HG02571 (cell line): ENCODE measurements around the gene TSPAN11.
"Not testable (repeated sequence)": the region's sequence is repeated elsewhere in the genome, so short reads cannot be mapped to it uniquely, and the experiment has no call there.

ENCODE experiments used
- ATAC-seq: cut with Tn5 transposase; IDR thresholded peaks from one replicate; pipeline ENCODE4 v1.9.1; 2021; ENCODE audit warnings: mild to moderate bottlenecking, moderate library complexity; ENCODE audit not compliant: unreplicated experiment

Gene TSPAN11

DNA sequence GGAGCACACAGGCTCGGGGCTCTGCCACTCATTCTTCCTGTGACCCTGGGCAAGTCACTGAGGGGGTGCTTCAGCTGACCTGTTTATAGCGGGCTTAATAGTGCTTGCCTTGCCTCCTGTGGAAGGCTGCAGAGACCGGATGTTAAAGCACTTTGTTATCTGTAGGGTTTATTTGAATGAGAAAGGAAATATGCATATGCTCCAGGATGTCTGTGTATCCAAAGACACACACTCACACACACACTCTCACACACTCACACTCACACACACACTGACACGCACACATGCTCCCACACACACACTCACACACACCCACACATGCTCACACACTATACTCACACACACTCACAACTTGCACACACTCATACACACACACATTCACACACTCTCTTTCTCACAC, 91.0 kb downstream of the TSPAN11 start:
- ATAC-seq = no peak

GRCh38 chr12:31018106-31018789, 91.7 kb downstream of the TSPAN11 start:
- ATAC-seq = no peak

DNA sequence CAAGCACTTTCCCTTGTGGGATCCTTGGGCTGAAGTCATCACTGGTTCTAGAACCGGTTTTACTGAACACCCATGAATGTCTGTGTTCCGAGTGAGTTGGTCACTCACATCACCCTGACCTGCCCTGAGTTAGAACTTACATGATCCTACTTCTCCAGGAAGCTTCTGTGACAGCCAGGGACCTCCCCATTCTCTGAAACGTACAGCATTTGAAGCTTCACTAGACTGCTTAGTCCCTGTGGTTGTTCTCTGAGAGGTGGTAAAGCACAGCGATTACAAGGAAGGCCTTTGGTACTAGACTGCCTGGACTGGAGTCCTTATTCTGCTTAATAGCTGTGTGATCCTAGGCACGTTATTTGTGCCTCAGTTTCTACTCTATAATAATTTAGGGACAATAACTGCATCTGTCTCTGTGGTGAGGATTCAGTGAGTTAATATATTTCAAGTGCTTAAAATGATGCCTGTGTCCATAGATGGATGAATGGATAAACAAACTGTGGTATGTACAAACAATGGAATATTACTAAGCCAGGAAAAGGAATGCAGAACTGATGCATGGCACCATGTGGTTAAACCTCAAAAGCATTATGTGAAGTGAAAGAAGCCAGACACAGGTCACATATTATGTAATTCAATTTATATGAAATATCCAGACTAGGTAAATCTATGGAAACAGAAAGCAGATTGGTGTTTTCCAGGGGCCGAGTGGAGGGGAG, 92.4 kb downstream of the TSPAN11 start:
- ATAC-seq = no peak

DNA sequence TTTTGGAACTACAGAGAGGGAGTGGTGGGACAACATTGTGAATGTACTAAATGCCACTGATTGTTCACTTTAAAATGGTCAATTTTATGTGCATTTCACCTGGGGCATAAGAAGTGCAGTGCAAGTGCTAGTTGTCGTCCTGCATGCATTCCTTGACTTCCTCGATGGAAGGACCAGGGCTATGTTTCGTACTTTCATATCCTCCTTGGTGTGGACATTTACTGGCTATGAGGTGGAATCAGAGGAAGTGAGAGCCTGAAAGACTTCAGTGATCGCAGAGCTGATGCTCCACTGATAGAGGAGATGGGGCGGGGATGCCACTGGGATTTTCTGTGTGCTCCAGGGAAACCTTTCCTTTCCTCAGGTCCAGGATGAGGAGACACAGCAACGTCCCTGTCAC, 93.0 kb downstream of the TSPAN11 start:
- no peak for ATAC-seq

DNA sequence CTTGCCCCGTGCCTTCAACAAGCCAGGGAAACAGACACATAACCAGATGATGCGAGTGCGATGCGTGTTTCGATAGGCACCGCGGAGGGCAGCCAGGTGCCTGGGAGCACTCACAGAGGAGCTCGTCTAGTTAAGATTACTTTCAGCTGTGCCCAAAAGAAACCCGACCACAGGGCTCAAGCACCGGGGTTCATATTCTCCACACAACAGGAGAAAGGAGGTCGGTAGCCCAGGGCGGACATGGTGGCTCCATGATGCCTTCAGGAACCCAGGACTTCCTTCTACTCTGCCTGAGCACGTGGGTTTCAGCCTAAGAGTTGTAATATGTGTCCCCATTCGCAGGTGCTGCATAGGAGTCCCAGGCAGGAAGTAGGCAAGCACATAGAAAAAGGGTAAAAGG, 93.4 kb downstream of the TSPAN11 start:
- ATAC-seq = no peak

GRCh38 chr12:31020385-31021166, 94.0 kb downstream of the TSPAN11 start:
- ATAC-seq = no peak

DNA sequence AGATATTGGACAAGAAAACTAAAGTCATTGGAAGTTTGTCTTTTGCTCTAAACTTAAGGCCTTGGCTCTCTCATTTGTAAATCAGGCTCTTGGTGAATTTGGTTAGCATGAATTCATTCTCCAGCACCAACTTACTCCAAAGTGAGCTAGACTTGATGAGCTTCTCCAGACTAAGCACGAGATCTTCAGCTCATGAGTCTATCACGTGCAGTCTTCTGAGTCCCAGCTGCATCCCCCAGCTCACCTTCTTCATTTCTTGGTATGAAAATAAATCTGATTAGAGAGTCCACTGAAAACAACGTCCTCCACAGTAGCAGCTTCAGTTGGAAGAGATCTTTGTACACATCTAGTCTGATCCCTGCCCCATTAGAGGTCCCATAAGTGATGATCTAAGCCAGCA, 94.6 kb downstream of the TSPAN11 start:
- no peak for ATAC-seq

- ATAC-seq = no peak
Measured at GRCh38 chr12:31021809-31022494, 95.4 kb downstream of the TSPAN11 start.

DNA sequence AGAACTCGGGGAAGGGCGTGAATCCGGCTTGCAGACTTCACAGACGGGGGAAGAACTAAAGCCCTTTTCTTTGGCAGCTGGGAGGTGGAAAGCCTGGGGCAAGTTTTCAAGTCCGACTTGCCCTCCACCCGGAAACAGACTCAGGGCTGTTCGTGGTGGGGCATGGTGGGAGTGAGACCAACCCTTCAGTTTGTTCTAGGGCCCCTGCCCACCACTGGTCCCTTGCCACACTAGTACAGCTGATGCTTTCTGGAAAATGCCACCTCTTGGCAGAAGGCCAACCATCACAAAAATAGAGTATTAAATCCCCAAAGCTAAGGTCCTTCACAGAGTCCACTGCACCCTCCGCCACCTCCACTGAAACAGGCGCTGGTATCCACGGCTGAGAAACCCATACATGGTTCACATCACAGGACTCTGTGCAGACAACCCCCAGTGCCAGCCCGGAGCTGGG, 96.8 kb downstream of the TSPAN11 start:
- ATAC-seq = no peak

DNA sequence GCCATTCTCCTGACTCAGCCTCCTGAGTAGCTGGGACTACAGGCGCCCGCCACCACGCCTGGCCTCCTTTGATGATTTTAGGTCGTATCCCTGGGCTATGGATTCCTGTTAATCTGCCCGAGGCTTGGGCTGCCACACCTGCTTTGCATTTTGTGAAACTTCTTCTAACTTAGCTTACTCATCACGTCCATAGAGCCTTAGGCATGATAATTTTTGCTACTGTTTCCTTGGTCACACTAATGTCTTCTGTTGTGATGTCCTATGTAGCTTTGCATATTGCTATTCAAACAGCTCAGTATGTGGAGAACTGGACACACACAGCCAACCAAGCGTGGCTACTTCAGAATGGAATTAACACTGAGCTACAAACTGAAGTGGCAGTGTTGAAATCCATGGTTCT, 99.7 kb downstream of the TSPAN11 start:
- no peak for ATAC-seq

DNA sequence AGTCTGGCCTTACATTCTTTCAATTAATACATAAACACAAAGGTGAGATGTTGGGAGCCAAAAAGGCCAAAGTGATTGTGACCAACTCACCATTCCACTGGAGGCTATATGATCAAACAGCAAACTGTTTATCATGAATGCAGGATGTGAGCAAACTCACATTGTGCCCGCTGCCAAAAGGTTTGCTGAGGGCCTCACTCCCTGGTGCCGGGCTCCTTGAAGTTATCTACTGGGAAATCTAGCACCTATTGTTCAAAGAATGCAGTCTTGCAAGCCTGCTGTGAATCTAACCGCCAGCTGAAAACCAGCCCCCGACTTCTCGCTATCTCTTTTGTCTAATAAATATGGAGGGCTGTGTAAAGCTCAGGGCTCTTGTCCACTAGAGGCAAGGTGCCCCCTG, 100.5 kb downstream of the TSPAN11 start:
- not testable (repeated sequence) for ATAC-seq

GRCh38 chr12:31029468-31029867, 102.9 kb downstream of the TSPAN11 start:
- no peak for ATAC-seq

DNA sequence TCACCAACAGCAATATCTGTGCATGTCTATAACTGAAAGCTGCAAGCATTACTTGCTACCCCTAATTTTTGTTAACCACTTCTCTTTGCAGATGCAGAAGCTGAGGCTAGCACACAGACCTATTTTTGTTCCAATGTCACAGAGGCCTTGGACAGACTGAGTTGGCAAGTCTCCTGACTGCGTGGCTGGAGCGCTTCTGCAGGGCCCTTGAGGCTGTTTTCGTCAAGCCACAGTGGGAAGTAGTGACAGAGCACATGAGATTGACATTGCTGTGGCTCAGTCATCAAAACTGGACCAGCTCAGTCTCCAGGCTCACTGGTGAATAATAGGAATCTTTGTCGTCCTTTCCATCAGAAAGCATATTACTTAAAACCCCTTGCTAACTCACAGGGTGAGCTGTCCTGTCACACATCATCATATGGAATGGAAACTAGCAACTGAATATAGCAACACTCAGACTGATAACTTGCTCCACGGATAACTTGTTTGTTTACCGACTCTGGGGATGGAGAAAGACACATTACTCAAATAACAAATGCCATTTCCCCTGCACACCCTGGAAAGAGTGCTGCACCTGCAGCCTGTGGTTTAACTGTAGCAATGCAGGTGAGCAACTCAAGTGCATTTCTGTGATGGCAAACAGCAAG, 103.5 kb downstream of the TSPAN11 start:
- no peak for ATAC-seq

- ATAC-seq = no peak
Measured at GRCh38 chr12:31031951-31032335, 105.4 kb downstream of the TSPAN11 start.

GRCh38 chr12:31033146-31033545, 106.6 kb downstream of the TSPAN11 start:
- ATAC-seq = no peak

- ATAC-seq = no peak
Measured at GRCh38 chr12:31033681-31034080, 107.1 kb downstream of the TSPAN11 start.

- ATAC-seq = no peak
Measured at GRCh38 chr12:31034372-31034771, 107.8 kb downstream of the TSPAN11 start.

GRCh38 chr12:31035226-31035625, 108.7 kb downstream of the TSPAN11 start:
- no peak for ATAC-seq

DNA sequence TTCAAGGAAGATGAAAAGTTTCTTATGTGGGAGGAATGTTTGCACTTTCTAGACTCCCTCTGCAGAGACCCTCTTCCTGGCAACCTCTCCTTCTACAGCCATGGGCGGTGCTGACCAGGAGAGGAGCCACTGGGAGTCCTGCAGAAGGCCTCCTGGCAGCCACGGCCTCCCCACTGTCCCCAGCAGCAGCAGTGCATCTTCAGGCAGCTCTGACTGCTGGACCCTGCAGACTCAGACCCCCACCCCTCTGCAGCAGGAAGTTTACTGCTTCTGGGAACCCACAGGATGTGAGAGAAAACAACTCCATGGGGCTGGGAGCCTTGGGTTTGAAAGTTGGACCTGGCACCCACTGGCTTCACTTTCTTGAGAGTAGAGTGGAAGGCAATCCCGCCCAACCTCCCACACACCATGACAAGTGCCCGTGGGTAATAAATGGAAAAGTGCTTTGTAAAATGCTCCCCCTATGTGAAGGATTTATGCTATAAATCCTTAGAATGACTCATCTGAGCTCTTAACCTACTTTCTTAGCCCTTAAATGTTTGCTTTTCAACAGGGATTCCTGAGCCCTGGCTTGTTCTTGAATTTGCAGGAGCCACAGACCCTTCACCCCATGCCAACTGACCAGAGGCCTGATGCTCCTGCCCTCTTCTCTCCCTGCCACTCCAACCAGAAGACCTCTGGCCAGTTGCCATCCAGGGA, 109.6 kb downstream of the TSPAN11 start:
- ATAC-seq = no peak

DNA sequence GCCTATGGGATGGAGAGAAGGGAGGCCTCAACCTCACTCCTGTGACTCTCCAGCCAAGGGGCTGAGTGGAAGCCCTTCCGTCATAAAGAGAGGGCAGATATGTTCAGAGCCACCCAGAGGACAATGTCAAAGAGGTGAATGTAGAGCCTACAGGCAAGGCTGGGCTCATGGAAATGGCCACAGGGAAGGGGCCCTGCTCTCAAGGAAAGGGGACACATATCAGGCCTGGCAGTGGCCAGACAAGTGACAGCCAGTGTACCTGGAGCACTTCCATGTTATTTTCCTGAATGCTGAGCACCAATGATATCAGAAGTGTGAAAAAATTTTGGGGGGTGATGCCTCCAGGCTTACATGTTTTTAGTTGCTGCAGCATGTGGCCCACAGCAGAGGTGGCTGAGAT, 110.5 kb downstream of the TSPAN11 start:
- no peak for ATAC-seq
